Ovary (tissue), 9 donors: ENCODE measurements around the gene SRC. TPM values are rescaled to one million over a fixed set of nuclear protein-coding genes. Genes with fewer than 3 reads are reported as not detected.

Experiments
- DNase-seq, 5 donors: peaks; one replicate each; pipeline ENCODE4 v3.0.0-alpha.2; 2019 to 2020
- H3K27ac ChIP-seq, 2 donors: fragments of 200-600 bp; one replicate each; pipeline versions ENCODE4 v1.5.1 to v1.8.0; 2019 to 2022
- H3K27me3 ChIP-seq: fragments of 200-600 bp; one replicate; pipeline ENCODE4 v1.8.0; 2022
- H3K36me3 ChIP-seq: fragments of 200-600 bp; sonication (generic); one replicate; pipeline ENCODE4 v1.5.1; 2019
- H3K4me1 ChIP-seq: one replicate; pipeline ENCODE4 v1.8.1; 2013; ENCODE audit warnings: mild to moderate bottlenecking, moderate library complexity; ENCODE audit not compliant: insufficient read depth
- H3K4me3 ChIP-seq: fragments of 200-600 bp; sonication (generic); one replicate; pipeline ENCODE4 v1.5.1; 2017
- H3K9me3 ChIP-seq, 2 donors: fragments of 200-600 bp in 1 of 2; sonication (generic) in 1 of 2; one replicate each; pipeline versions ENCODE4 v1.5.1 to v1.8.1; 2013 to 2019; ENCODE audit warnings: mild to moderate bottlenecking in 1 of 2, moderate library complexity in 1 of 2
- CTCF ChIP-seq, 3 donors: fragments of 450-650 bp in 2 of 3; fragments of 200-600 bp in 1 of 3; IDR thresholded peaks; one replicate each; pipeline versions ENCODE4 v1.5.1 to v1.8.0; 2016 to 2022; ENCODE audit warnings: antibody characterized with exemption in 3 of 3, mild to moderate bottlenecking in 1 of 3
- EP300 ChIP-seq: sonication (generic); formaldehyde crosslinking; IDR thresholded peaks from one replicate; pipeline ENCODE4 v1.6.1; 2017; ENCODE audit warnings: antibody characterized with exemption
- POLR2A ChIP-seq: fragments of 450-650 bp; IDR thresholded peaks from one replicate; pipeline ENCODE4 v1.6.1; 2017; ENCODE audit warnings: antibody characterized with exemption, mild to moderate bottlenecking, moderate library complexity
- WGBS, 3 donors: extraction: QIAGEN DNeasy Blood & Tissue Kit in 1 of 3; methylation state at CpG; one replicate each; pipeline versions ENCODE4 v1.1.5 to v1.1.7; 2013 to 2017; 5-methylcytosine and 5-hydroxymethylcytosine counted together
- intact Hi-C, 4 donors: fragments of 100-400 bp; cut with DNase I; formaldehyde crosslinking; loops; one replicate each; pipeline versions ENCODE4 v1.11.0 to v1.15.1; 2022 to 2023
- polyA plus RNA-seq, 2 donors: library from polyadenylated mRNA; stranded (reverse); fragments of 200-250 nt in 1 of 2; fragments of 350-450 nt in 1 of 2; fragmentation: Illumina TruSeq in 1 of 2; extraction: RNeasy Lipid Tissue Mini Kit (QIAGEN cat#74804) in 1 of 2; gene quantifications; one replicate each; pipeline ENCODE4 v1.2.3, GENCODE V29; 2013 to 2014
- total RNA-seq, 7 donors: library from RNA; depleted of rRNA in 2 of 7; stranded (reverse); fragments of >200 nt in 2 of 7; fragmentation: NEBNext Ultra II Directional in 3 of 7; extraction: Animal tissue kit (Norgen Biotek cat#: 25700) in 3 of 7; gene quantifications; one replicate each; pipeline versions ENCODE4 v1.1.0 to v1.2.4, GENCODE V29; 2016 to 2023
- donor health status: DM: no; HTN: no; CAD: no; lungs with moderate emphysema.
- donor health status: DM: no; HTN: no; CAD: no.
- donor health status: Bipolar disorder and iron deficiency.
- donor health status: DM: yes; HTN: yes; CAD: no.
- donor health status: DM: no; HTN: no; CAD: no.
- donor health status: DM: yes; HTN: yes; CAD: no.

SRC gene
- total and polyA plus RNA-seq, 9 donors = 17.0 to 72.7 (median 34.7) TPM

- Histone ChIP-seq H3K4me3 (no peak overlapping the region), H3K9me3 (no peaks in the 10 kb centered on the region), H3K27me3 (no peaks in the 10 kb centered on the region), H3K36me3 (no peaks in the 10 kb centered on the region), H3K27ac (no peak overlapping the region), H3K4me1 (no peaks in the 10 kb centered on the region)
- WGBS, 3 donors = 80 to 83% (median 82%) methylated on average over 25 of the region's 25 CpGs
- intact Hi-C loops = no loop called here
- DNase-seq = no peak
- no peak for TF ChIP-seq EP300
- TF ChIP-seq CTCF (IDR thresholded peaks at IDR 0.05) = no peak
- TF ChIP-seq POLR2A = no peak
Observed at GRCh38 chr20:37438464-37439222, 92.7 kb downstream of the SRC start.

- H3K27me3 ChIP-seq = no peaks in the 10 kb centered on the region
- no peaks in the 10 kb centered on the region for H3K36me3 ChIP-seq
- intact Hi-C loops = no loop called here
- no peak overlapping the region for H3K4me3 ChIP-seq
- no peak overlapping the region for H3K27ac ChIP-seq
- no peak for TF ChIP-seq POLR2A
- no peak for TF ChIP-seq EP300
- TF ChIP-seq CTCF (IDR thresholded peaks at IDR 0.05) = no peak
- DNase-seq = no peak
- 70 to 74% (median 71%) methylated on average over 23 of the region's 23 CpGs for WGBS, 3 donors
- no peaks in the 10 kb centered on the region for H3K9me3 ChIP-seq
- H3K4me1 ChIP-seq = no peaks in the 10 kb centered on the region
Observed at GRCh38 chr20:37439223-37439933, 93.4 kb downstream of the SRC start.

- intact Hi-C loops = no loop called here
- Histone ChIP-seq H3K4me3 (no peak overlapping the region), H3K27ac (no peak overlapping the region), H3K9me3 (no peaks in the 10 kb centered on the region), H3K36me3 (no peaks in the 10 kb centered on the region), H3K27me3 (no peaks in the 10 kb centered on the region), H3K4me1 (no peaks in the 10 kb centered on the region)
- 91 to 95% (median 94%) methylated on average over 4 of the region's 4 CpGs for WGBS, 3 donors
- no peak for TF ChIP-seq POLR2A
- TF ChIP-seq CTCF (IDR thresholded peaks at IDR 0.05) = no peak
- TF ChIP-seq EP300 = no peak
- DNase-seq = no peak
Observed at GRCh38 chr20:37441023-37441422, 95.1 kb downstream of the SRC start.

- Histone ChIP-seq H3K9me3 (no peaks in the 10 kb centered on the region), H3K4me1 (no peaks in the 10 kb centered on the region), H3K27me3 (no peaks in the 10 kb centered on the region), H3K4me3 (no peak overlapping the region), H3K27ac (no peak overlapping the region), H3K36me3 (no peaks in the 10 kb centered on the region)
- intact Hi-C loops = no loop called here
- no peak for TF ChIP-seq POLR2A
- no peak for TF ChIP-seq EP300
- TF ChIP-seq CTCF (IDR thresholded peaks at IDR 0.05) = no peak
- no peak for DNase-seq
- WGBS, 3 donors = 85 to 96% (median 89%) methylated on average over 1 of the region's 1 CpG
Observed at GRCh38 chr20:37442547-37442946, 96.6 kb downstream of the SRC start.
